PC-9 (cell line): Measurements from ENCODE around the gene CROT. TPM values are rescaled to one million over a fixed set of nuclear protein-coding genes. Genes with fewer than 3 reads are reported as not detected.

ENCODE experiments used
- BruUV-seq: library from RNA; stranded (reverse); fragments of 400-500 nt; replicated peaks from 2 replicates; lab custom pipeline; 2021; lab: Mats Ljungman, UMichigan
- CTCF ChIA-PET: fragments of 300-600 bp; sonication (Branson Sonifier 250); formaldehyde crosslinking; loops from one replicate; lab custom pipeline; 2022; ENCODE audit warnings: antibody characterized with exemption; lab: Charles Lee
- POLR2A ChIA-PET: fragments of 300-600 bp; sonication (Branson Sonifier 250); formaldehyde crosslinking; loops from one replicate; lab custom pipeline; 2022; ENCODE audit warnings: antibody characterized with exemption; ENCODE audit not compliant: unreplicated experiment; lab: Charles Lee
- DNase-seq, 2 experiments: peaks; one replicate each; pipeline versions ENCODE4 v3.0.0 to v3.0.0-alpha.2; 2015 to 2022; ENCODE audit warnings: mixed read lengths in 1 of 2
- H2AFZ ChIP-seq: fragments of 200-600 bp; sonication (generic); 2 replicates; pipeline ENCODE4 v1.8.1; 2017; ENCODE audit warnings: antibody characterized with exemption
- H3F3A ChIP-seq: fragments of 200-600 bp; sonication (generic); 2 replicates; pipeline ENCODE4 v1.8.1; 2017; ENCODE audit warnings: antibody characterized with exemption, mild to moderate bottlenecking, low read depth; ENCODE audit not compliant: insufficient read depth
- H3K27ac ChIP-seq: fragments of 200-600 bp; sonication (generic); 2 replicates; pipeline ENCODE4 v1.6.1; 2016; ENCODE audit warnings: mixed run types
- H3K27me3 ChIP-seq: fragments of 200-600 bp; sonication (generic); 2 replicates; pipeline ENCODE4 v1.6.1; 2016; ENCODE audit warnings: low read depth, mixed run types; ENCODE audit not compliant: insufficient read depth
- H3K36me3 ChIP-seq: fragments of 200-600 bp; sonication (generic); 2 replicates; pipeline ENCODE4 v1.6.1; 2016; ENCODE audit warnings: low read depth, mixed run types
- H3K4me1 ChIP-seq: fragments of 200-600 bp; sonication (generic); replicated peaks from 2 replicates; pipeline ENCODE4 v1.6.1; 2016; ENCODE audit warnings: mixed run types; ENCODE audit not compliant: insufficient read depth
- H3K4me2 ChIP-seq: fragments of 200-600 bp; sonication (generic); 2 replicates; pipeline ENCODE4 v1.6.1; 2017; ENCODE audit warnings: mixed run types
- H3K4me3 ChIP-seq: fragments of 200-600 bp; sonication (generic); 2 replicates; pipeline ENCODE4 v1.6.1; 2016; ENCODE audit warnings: mixed run types
- H3K79me2 ChIP-seq: fragments of 200-600 bp; sonication (generic); 2 replicates; pipeline ENCODE4 v1.6.1; 2017; ENCODE audit warnings: low read depth, mixed run types
- H3K9me2 ChIP-seq: fragments of 200-600 bp; sonication (generic); 2 replicates; pipeline ENCODE4 v1.8.1; 2017; ENCODE audit warnings: mild to moderate bottlenecking; ENCODE audit not compliant: insufficient read depth
- H3K9me3 ChIP-seq: fragments of 200-600 bp; sonication (generic); 2 replicates; pipeline ENCODE4 v1.8.1; 2016; ENCODE audit warnings: low read depth; ENCODE audit not compliant: insufficient read depth
- H4K20me1 ChIP-seq: fragments of 200-600 bp; sonication (generic); 2 replicates; pipeline ENCODE4 v1.8.1; 2017; ENCODE audit not compliant: insufficient read depth
- EZH2 ChIP-seq: fragments of 200-600 bp; sonication (generic); IDR thresholded peaks from 2 replicates; pipeline ENCODE4 v1.8.0; 2017; ENCODE audit warnings: antibody characterized with exemption, low read depth
- intact Hi-C: fragments of 100-400 bp; cut with micrococcal nuclease; formaldehyde crosslinking; loops from one replicate; pipeline ENCODE4 v1.10.0; 2022; ENCODE audit not compliant: unreplicated experiment
- total RNA-seq: library from RNA; stranded (reverse); gene quantifications from 2 replicates; pipeline ENCODE4 v1.2.3, GENCODE V29; 2021
- TF ChIP-seq, protein P1 (sequence below): fragments of 200-600 bp; sonication (generic); conservative IDR thresholded peaks from 2 replicates; pipeline ENCODE4 v1.6.1; 2017; ENCODE audit warnings: mixed run types, antibody characterized with exemption, mild to moderate bottlenecking, moderate library complexity

Gene CROT
- total RNA-seq, 1 experiment from 2014 or later = 15.2 TPM

DNA sequence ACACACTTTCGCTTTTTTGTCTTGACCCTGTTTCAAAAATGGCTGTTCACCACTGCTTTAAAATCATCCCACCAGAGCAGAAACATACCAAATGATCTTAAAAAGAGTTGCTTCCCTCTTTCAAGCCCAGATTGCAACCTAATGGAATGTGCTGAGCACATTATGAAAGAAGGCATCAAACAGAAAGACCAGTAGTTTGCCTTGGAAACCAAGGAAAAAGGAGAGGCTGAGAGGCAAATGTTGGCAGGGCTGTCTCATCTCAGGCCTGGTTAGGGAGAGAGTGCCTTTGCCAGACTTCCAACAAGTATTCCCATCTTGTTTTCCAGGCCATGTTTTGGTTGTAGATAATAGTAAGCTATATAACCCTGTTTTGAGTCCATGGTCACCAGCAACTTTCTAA is 65.7 kb downstream of the CROT start:
- CTCF ChIA-PET = no interaction called here

DNA sequence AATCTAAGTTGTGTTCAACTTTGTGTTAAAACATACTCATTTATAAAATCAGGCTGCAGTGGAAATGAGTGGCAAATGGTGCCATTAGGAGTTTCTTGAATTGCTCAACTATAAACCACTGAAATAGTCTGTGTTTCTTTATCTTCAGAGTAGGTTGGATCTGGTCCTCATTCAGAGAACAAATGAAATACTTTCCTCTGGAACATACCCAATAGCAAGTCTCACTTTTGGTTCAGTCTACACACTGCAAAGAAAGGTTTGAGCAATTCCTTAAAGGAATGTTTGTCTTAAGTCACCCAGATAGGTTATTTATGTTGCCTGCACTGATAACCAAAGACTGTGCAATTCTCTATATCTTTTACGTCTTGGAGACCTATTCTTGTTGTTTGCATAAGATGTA is 67.6 kb downstream of the CROT start:
- Histone ChIP-seq H4K20me1 (no peaks in the 10 kb centered on the region), H3K4me3 (no peak overlapping the region), H3K79me2 (no peaks in the 10 kb centered on the region), H3K9me3 (no peaks in the 10 kb centered on the region), H3K27me3 (no peaks in the 10 kb centered on the region), H3K4me2 (no peak overlapping the region), H3K36me3 (no peaks in the 10 kb centered on the region), H3K27ac (no peak overlapping the region), H2AFZ (no peak overlapping the region), H3K4me1 (no peaks in the 10 kb centered on the region), H3F3A (no peaks in the 10 kb centered on the region), H3K9me2 (no peaks in the 10 kb centered on the region)
- TF ChIP-seq, protein P1, sequence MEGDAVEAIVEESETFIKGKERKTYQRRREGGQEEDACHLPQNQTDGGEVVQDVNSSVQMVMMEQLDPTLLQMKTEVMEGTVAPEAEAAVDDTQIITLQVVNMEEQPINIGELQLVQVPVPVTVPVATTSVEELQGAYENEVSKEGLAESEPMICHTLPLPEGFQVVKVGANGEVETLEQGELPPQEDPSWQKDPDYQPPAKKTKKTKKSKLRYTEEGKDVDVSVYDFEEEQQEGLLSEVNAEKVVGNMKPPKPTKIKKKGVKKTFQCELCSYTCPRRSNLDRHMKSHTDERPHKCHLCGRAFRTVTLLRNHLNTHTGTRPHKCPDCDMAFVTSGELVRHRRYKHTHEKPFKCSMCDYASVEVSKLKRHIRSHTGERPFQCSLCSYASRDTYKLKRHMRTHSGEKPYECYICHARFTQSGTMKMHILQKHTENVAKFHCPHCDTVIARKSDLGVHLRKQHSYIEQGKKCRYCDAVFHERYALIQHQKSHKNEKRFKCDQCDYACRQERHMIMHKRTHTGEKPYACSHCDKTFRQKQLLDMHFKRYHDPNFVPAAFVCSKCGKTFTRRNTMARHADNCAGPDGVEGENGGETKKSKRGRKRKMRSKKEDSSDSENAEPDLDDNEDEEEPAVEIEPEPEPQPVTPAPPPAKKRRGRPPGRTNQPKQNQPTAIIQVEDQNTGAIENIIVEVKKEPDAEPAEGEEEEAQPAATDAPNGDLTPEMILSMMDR = no peak
- TF ChIP-seq EZH2 = no peak
- intact Hi-C loops = loop anchor here (10.0 kb wide), 2 partner anchors 188 to 258 kb away; partner anchors contain the start of gene DMTF1
- ChIA-PET CTCF (no interaction called here), POLR2A (no interaction called here)
- no peak for DNase-seq
- no TSS peak for BruUV-seq

More for the DNA sequence above, 65.7 kb downstream of the CROT start:
- Histone ChIP-seq H3K79me2 (no peaks in the 10 kb centered on the region), H3K9me2 (no peaks in the 10 kb centered on the region), H4K20me1 (no peaks in the 10 kb centered on the region), H3K27me3 (no peaks in the 10 kb centered on the region), H3F3A (no peaks in the 10 kb centered on the region), H3K4me3 (no peak overlapping the region), H3K36me3 (no peaks in the 10 kb centered on the region), H3K27ac (no peak overlapping the region), H3K4me1 (no peaks in the 10 kb centered on the region), H2AFZ (no peak overlapping the region), H3K4me2 (no peak overlapping the region), H3K9me3 (no peaks in the 10 kb centered on the region)
- no peak for TF ChIP-seq EZH2
- TF ChIP-seq, protein P1 = no peak
- intact Hi-C loops = loop anchor here (10.0 kb wide), 2 partner anchors 186 to 256 kb away; partner anchors contain the start of gene DMTF1
- DNase-seq = no peak
- POLR2A ChIA-PET = interaction anchor here (0.6 kb wide), 1 partner anchor 8 kb away, joined by 17 read pairs; no protein-coding TSS in a partner anchor
- no TSS peak for BruUV-seq

DNA sequence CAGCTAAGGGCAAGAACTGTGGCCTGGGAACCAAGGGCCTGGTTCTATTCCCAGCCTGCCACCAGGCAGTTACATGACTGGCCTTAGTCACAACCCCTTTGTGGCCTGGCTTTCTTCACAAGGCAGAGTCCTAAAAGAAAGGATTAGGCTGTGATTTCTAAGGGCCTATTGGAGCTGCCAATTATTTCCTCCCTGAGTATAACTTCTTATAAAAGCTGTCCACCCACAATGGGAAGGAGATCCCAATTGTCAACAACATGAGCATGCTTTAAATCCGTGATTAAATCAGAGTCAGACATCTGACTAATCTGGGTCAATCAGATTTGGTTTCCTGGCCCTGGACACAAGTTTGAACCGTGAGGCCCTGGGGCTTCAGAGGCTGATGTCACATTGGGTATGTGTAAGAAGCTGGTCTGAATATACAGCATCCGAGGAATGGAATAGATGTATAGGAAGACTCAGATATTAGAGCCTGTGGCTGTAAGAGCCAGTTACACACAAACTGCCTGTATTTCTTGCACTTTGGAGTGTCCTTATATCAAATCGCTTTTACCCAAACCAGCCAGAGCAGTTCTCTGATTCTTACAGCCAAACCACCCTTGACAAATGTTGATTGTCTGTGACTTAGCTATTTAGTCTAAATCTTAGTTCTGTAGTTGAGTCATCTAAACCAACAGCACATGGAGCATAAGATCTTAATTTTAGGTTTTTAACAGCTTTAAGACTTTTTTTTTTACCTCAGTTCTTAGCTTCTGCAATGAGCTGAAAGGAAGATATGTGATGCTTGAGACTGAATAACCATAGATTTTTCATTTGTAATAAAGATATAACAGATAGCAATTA is 68.7 kb downstream of the CROT start:
- TF ChIP-seq, protein P1 = no peak
- no peak for TF ChIP-seq EZH2
- Histone ChIP-seq H3K9me2 (no peaks in the 10 kb centered on the region), H3K27ac (no peak overlapping the region), H3F3A (no peaks in the 10 kb centered on the region), H3K9me3 (no peaks in the 10 kb centered on the region), H3K4me2 (no peak overlapping the region), H3K4me3 (no peak overlapping the region), H3K79me2 (no peaks in the 10 kb centered on the region), H4K20me1 (no peaks in the 10 kb centered on the region), H2AFZ (no peak overlapping the region), H3K36me3 (no peaks in the 10 kb centered on the region), H3K27me3 (no peaks in the 10 kb centered on the region), H3K4me1 (no peaks in the 10 kb centered on the region)
- POLR2A ChIA-PET = no interaction called here
- peak in 1 of 2 experiments; percentile 46 for DNase-seq
- CTCF ChIA-PET = no interaction called here
- intact Hi-C loops = loop anchor here (10.0 kb wide), 2 partner anchors 189 to 259 kb away; partner anchors contain the start of gene DMTF1
- BruUV-seq = no TSS peak
